HepG2 (cell line): Measurements from ENCODE around the gene CFAP210. TPM values are rescaled to one million over a fixed set of nuclear protein-coding genes. Genes with fewer than 3 reads are reported as not detected.

Experiments used
- ATAC-seq: fragments of 200-7000 bp; cut with Tn5 transposase; 3 replicates; pipeline ENCODE4 v1.9.1; 2020; ENCODE audit warnings: mild to moderate bottlenecking, moderate library complexity
- BruUV-seq: library from RNA; stranded (reverse); fragments of 400-500 nt; replicated peaks from 2 replicates; lab custom pipeline; 2021; lab: Mats Ljungman, UMichigan
- CTCF ChIA-PET: fragments of 300-600 bp; formaldehyde crosslinking; extraction: SDS; loops from one replicate; lab custom pipeline; 2021; ENCODE audit warnings: low total read pairs, inconsistent platforms, low intra/inter-chr PET ratio; lab: Yijun Ruan, JAX
- POLR2A ChIA-PET: fragments of 350-600 bp; sonication (Branson Sonifier 250); formaldehyde crosslinking; loops from one replicate; lab custom pipeline; 2020; ENCODE audit warnings: antibody characterized with exemption, inconsistent platforms; lab: Yijun Ruan, JAX
- DNase-seq: peaks from one replicate; pipeline ENCODE4 v3.0.0-alpha.2; 2015; ENCODE audit warnings: low spot score
- FAIRE-seq: peaks from 3 replicates; lab custom pipeline; 2011; peaks lifted over from hg19 to GRCh38; lab: Jason Lieb, UNC
- H2AFZ ChIP-seq: one replicate; pipeline ENCODE4 v1.6.1; 2011; ENCODE audit warnings: low read length, inconsistent platforms
- H3K27ac ChIP-seq: fragments of 300-600 bp; 3 replicates; pipeline ENCODE4 v1.8.0; 2011; ENCODE audit warnings: mixed run types, mild to moderate bottlenecking, mixed read lengths, low read length, inconsistent platforms; ENCODE audit not compliant: insufficient read depth; ENCODE audit errors: extremely low read length
- H3K27me3 ChIP-seq, 2 experiments: fragments of 200-600 bp in 1 of 2; 2 replicates in 1 of 2; 3 replicates in 1 of 2; pipeline versions ENCODE4 v1.6.0 to v1.8.0; 2011; ENCODE audit warnings: low read length in 2 of 2, mild to moderate bottlenecking in 2 of 2, moderate library complexity in 2 of 2, inconsistent platforms in 1 of 2; ENCODE audit not compliant: insufficient read depth in 2 of 2, control insufficient read depth in 1 of 2
- H3K36me3 ChIP-seq, 2 experiments: fragments of 200-600 bp in 1 of 2; replicated peaks in 1 of 2; 2 replicates in 1 of 2; 3 replicates in 1 of 2; pipeline versions ENCODE4 v1.5.1 to v1.8.0; 2011; ENCODE audit warnings: low read length in 2 of 2, inconsistent platforms in 1 of 2; ENCODE audit not compliant: insufficient read depth in 2 of 2, control insufficient read depth in 1 of 2
- H3K4me1 ChIP-seq: 2 replicates; pipeline ENCODE4 v1.5.1; 2012; ENCODE audit warnings: low read length, inconsistent platforms; ENCODE audit not compliant: insufficient read depth
- H3K4me2 ChIP-seq: 2 replicates; pipeline ENCODE4 v1.6.0; 2011; ENCODE audit warnings: low read depth, low read length, inconsistent platforms
- H3K4me3 ChIP-seq, 3 experiments: fragments of 200-600 bp in 1 of 3; sonication (generic), shearing (Covaris generic) in 1 of 3; replicated peaks in 1 of 3; 2 replicates each; pipeline ENCODE4 v1.5.1; 2011 to 2016; ENCODE audit warnings: low read length in 3 of 3, inconsistent platforms in 2 of 3, low read depth in 2 of 3, mild to moderate bottlenecking in 2 of 3, control low read depth in 1 of 3, mixed read lengths in 1 of 3; ENCODE audit not compliant: insufficient read depth in 1 of 3
- H3K79me2 ChIP-seq: one replicate; pipeline ENCODE4 v1.6.1; 2011; ENCODE audit warnings: low read length, inconsistent platforms; ENCODE audit not compliant: insufficient read depth
- H3K9ac ChIP-seq: 2 replicates; pipeline ENCODE4 v1.6.0; 2011; ENCODE audit warnings: mild to moderate bottlenecking, low read depth, low read length, inconsistent platforms; ENCODE audit not compliant: insufficient read depth
- H3K9me3 ChIP-seq: 2 replicates; pipeline ENCODE4 v1.5.1; 2012; ENCODE audit warnings: mild to moderate bottlenecking, low read length
- H4K20me1 ChIP-seq: 2 replicates; pipeline ENCODE4 v1.6.0; 2011; ENCODE audit warnings: inconsistent platforms, mild to moderate bottlenecking, low read length, moderate library complexity; ENCODE audit not compliant: insufficient read depth
- CCDC6 ChIP-seq: sonication (generic); formaldehyde crosslinking; IDR thresholded peaks from 2 replicates; pipeline ENCODE4 v1.8.1; 2022; ENCODE audit warnings: mild to moderate bottlenecking, missing genetic modification reagents, moderate library complexity
- KAT8 ChIP-seq: IDR thresholded peaks from 2 replicates; pipeline ENCODE4 v1.6.1; 2016; ENCODE audit warnings: missing genetic modification reagents, missing compliant biosample characterization
- MED1 ChIP-seq: sonication (generic); formaldehyde crosslinking; IDR thresholded peaks from 2 replicates; pipeline ENCODE4 v1.4.0; 2020; ENCODE audit warnings: missing genetic modification reagents
- NR3C1 ChIP-seq: sonication (generic); formaldehyde crosslinking; IDR thresholded peaks from 2 replicates; pipeline ENCODE4 v1.4.0; 2020; ENCODE audit warnings: missing genetic modification reagents
- PHF8 ChIP-seq: sonication (generic); formaldehyde crosslinking; IDR thresholded peaks from 2 replicates; pipeline ENCODE4 v1.5.0; 2020; ENCODE audit warnings: missing genetic modification reagents
- SAP130 ChIP-seq: IDR thresholded peaks from 2 replicates; pipeline ENCODE4 v1.6.1; 2016; ENCODE audit warnings: low read depth
- SP4 ChIP-seq: sonication (generic); formaldehyde crosslinking; IDR thresholded peaks from 2 replicates; pipeline ENCODE4 v1.8.1; 2023; ENCODE audit warnings: mild to moderate bottlenecking, missing genetic modification reagents
- THYN1 ChIP-seq: sonication (generic); formaldehyde crosslinking; IDR thresholded peaks from 2 replicates; pipeline ENCODE4 v1.8.1; 2023; ENCODE audit warnings: low read depth, mild to moderate bottlenecking, moderate library complexity, missing genetic modification reagents, borderline replicate concordance
- ZNF383 ChIP-seq: sonication (generic); formaldehyde crosslinking; IDR thresholded peaks from 2 replicates; pipeline ENCODE4 v1.4.0; 2020; ENCODE audit warnings: missing genetic modification reagents, mild to moderate bottlenecking, borderline replicate concordance
- ZNF557 ChIP-seq: sonication (generic); formaldehyde crosslinking; IDR thresholded peaks from 2 replicates; pipeline ENCODE4 v1.4.0; 2020; ENCODE audit warnings: missing genetic modification reagents
- ZNF577 ChIP-seq: sonication (generic); formaldehyde crosslinking; IDR thresholded peaks from 2 replicates; pipeline ENCODE4 v1.4.0; 2020; ENCODE audit warnings: mild to moderate bottlenecking, low read depth, missing genetic modification reagents, borderline replicate concordance
- ZNF670 ChIP-seq: sonication (generic); formaldehyde crosslinking; IDR thresholded peaks from 2 replicates; pipeline ENCODE4 v1.8.0; 2022; ENCODE audit warnings: mild to moderate bottlenecking, missing genetic modification reagents, borderline replicate concordance
- WGBS: methylation state at CpG from one replicate; pipeline ENCODE4 v1.1.6; 2017; ENCODE audit warnings: low lambda C conversion rate; 5-methylcytosine and 5-hydroxymethylcytosine counted together
- in situ Hi-C: cut with HindIII; loops from 2 replicates; pipeline ENCODE4 v1.10.0; 2017; ENCODE audit warnings: low pct_unique_long_range_greater_than_20kb; ENCODE audit not compliant: extremely low pct_ligation_motif_present
- intact Hi-C: fragments of 100-400 bp; cut with micrococcal nuclease; formaldehyde crosslinking; loops from one replicate; pipeline ENCODE4 v1.10.0; 2022; ENCODE audit not compliant: unreplicated experiment
- polyA plus RNA-seq, 8 experiments: library from polyadenylated mRNA; depleted of rRNA in 3 of 8; stranded (reverse) in 7 of 8; unstranded in 1 of 8; fragments of >200 nt; fragmentation: Illumina TruSeq in 4 of 8; extraction: Trizol in 4 of 8; gene quantifications; 2 replicates each; pipeline versions ENCODE4 v1.2.1 to v1.2.3, GENCODE V29; 2011 to 2016; ENCODE audit warnings: low read depth in 4 of 8, missing spikeins in 1 of 8, mixed read lengths in 1 of 8; ENCODE audit not compliant: insufficient read depth in 1 of 8
- total RNA-seq, 5 experiments: library from RNA; depleted of rRNA; stranded (reverse); fragments of >200 nt; fragmentation: Illumina TruSeq; extraction: Trizol; gene quantifications; 2 replicates each; pipeline ENCODE4 v1.2.3, GENCODE V29; 2016; ENCODE audit warnings: low read depth in 1 of 5
- TF ChIP-seq, protein P1 (sequence below): sonication (generic); formaldehyde crosslinking; IDR thresholded peaks from 2 replicates; pipeline ENCODE4 v1.4.0; 2020; ENCODE audit warnings: missing genetic modification reagents
- TF ChIP-seq, protein P2 (sequence below): sonication (generic); formaldehyde crosslinking; IDR thresholded peaks from 2 replicates; pipeline ENCODE4 v1.5.0; 2020; ENCODE audit warnings: mild to moderate bottlenecking, missing genetic modification reagents
- TF ChIP-seq, protein P3 (sequence below): sonication (generic); formaldehyde crosslinking; IDR thresholded peaks from 2 replicates; pipeline ENCODE4 v1.5.1; 2020; ENCODE audit warnings: missing genetic modification reagents, mild to moderate bottlenecking, borderline replicate concordance

The CFAP210 gene
- total and polyA plus RNA-seq, 2 of the 13 experiments (the other 11 are each of a cell fraction or from before 2014, with no cell fraction given), result 0.18 TPM; not detected in 1

DNA sequence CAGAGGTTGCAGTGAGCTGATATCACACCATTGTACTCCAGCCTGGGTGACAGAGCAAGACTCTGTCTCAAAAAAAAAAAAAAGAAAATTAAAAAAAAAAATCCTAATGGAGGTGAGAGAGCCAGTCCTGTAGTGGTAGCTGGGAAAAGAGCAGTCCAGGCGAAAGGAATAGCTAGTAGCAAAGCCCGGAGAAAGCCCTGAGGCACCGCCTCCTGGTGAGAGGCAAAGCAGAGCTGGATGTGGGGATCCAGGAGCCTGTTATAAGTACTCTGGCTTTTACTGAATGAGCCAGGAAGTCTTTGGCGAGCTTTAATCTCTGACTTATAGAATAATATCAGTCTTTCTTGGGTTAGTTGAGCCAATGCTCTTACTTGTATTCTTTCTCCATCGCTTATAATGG is 32.9 kb upstream of the CFAP210 start (continued):
- TF ChIP-seq, protein P1, sequence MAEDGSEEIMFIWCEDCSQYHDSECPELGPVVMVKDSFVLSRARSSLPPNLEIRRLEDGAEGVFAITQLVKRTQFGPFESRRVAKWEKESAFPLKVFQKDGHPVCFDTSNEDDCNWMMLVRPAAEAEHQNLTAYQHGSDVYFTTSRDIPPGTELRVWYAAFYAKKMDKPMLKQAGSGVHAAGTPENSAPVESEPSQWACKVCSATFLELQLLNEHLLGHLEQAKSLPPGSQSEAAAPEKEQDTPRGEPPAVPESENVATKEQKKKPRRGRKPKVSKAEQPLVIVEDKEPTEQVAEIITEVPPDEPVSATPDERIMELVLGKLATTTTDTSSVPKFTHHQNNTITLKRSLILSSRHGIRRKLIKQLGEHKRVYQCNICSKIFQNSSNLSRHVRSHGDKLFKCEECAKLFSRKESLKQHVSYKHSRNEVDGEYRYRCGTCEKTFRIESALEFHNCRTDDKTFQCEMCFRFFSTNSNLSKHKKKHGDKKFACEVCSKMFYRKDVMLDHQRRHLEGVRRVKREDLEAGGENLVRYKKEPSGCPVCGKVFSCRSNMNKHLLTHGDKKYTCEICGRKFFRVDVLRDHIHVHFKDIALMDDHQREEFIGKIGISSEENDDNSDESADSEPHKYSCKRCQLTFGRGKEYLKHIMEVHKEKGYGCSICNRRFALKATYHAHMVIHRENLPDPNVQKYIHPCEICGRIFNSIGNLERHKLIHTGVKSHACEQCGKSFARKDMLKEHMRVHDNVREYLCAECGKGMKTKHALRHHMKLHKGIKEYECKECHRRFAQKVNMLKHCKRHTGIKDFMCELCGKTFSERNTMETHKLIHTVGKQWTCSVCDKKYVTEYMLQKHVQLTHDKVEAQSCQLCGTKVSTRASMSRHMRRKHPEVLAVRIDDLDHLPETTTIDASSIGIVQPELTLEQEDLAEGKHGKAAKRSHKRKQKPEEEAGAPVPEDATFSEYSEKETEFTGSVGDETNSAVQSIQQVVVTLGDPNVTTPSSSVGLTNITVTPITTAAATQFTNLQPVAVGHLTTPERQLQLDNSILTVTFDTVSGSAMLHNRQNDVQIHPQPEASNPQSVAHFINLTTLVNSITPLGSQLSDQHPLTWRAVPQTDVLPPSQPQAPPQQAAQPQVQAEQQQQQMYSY (CRISPR knock-in tag), result peak; percentile 55; the same call in 1 of the 2 replicates

DNA sequence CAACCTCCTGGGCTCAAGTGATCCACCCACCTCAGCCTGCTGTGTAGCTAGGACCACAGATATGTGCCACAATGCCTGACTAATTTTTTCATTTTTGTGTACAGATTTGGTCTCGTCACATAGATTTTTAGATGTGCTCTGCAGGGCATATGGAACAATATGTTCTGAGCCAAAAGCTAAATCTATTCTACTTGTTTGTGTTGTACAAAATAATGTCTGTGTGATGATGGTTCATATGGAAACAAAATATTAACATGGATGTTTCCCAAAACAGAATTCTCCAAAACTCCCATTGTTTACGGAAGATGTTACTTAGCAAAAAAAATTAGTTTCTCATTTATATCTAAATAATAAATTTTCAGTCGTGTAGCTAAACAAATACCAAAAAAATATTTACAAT is 26.8 kb upstream of the CFAP210 start:
- intact Hi-C loops (no loop called here), in situ Hi-C loops (no loop called here)
- Histone ChIP-seq H3K9me3 (no peaks in the 10 kb centered on the region), H3K27me3 (no peaks in the 10 kb centered on the region), H4K20me1 (no peaks in the 10 kb centered on the region), H2AFZ (no peak overlapping the region), H3K27ac (no peak overlapping the region), H3K79me2 (no peaks in the 10 kb centered on the region), H3K9ac (no peak overlapping the region), H3K36me3 (no peaks in the 10 kb centered on the region), H3K4me1 (peaks cover 38% of the 10 kb centered on the region), H3K4me3 (no peak overlapping the region), H3K4me2 (no peak overlapping the region)
- ATAC-seq (no peak), DNase-seq (no peak), FAIRE-seq (no peak)
- ChIA-PET POLR2A (interaction anchor here (1.3 kb wide), 1 partner anchor 13 kb away, joined by 4 read pairs; the partner anchor contains the start of gene KLHL23), CTCF (no interaction called here)
- BruUV-seq, result no TSS peak
- 86% methylated on average over 3 of the region's 3 CpGs for WGBS
- no peak for TF ChIP-seq ZNF577 (CRISPR knock-in tag)
- TF ChIP-seq ZNF557 (CRISPR knock-in tag), result no peak
- TF ChIP-seq, protein P2, sequence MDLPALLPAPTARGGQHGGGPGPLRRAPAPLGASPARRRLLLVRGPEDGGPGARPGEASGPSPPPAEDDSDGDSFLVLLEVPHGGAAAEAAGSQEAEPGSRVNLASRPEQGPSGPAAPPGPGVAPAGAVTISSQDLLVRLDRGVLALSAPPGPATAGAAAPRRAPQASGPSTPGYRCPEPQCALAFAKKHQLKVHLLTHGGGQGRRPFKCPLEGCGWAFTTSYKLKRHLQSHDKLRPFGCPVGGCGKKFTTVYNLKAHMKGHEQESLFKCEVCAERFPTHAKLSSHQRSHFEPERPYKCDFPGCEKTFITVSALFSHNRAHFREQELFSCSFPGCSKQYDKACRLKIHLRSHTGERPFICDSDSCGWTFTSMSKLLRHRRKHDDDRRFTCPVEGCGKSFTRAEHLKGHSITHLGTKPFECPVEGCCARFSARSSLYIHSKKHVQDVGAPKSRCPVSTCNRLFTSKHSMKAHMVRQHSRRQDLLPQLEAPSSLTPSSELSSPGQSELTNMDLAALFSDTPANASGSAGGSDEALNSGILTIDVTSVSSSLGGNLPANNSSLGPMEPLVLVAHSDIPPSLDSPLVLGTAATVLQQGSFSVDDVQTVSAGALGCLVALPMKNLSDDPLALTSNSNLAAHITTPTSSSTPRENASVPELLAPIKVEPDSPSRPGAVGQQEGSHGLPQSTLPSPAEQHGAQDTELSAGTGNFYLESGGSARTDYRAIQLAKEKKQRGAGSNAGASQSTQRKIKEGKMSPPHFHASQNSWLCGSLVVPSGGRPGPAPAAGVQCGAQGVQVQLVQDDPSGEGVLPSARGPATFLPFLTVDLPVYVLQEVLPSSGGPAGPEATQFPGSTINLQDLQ (CRISPR knock-in tag), result no peak
- no peak for TF ChIP-seq SP4
- no peak for TF ChIP-seq KAT8 (CRISPR knock-in tag)
- no peak for TF ChIP-seq THYN1 (CRISPR knock-in tag)
- no peak for TF ChIP-seq NR3C1 (CRISPR knock-in tag)
- TF ChIP-seq, protein P3, sequence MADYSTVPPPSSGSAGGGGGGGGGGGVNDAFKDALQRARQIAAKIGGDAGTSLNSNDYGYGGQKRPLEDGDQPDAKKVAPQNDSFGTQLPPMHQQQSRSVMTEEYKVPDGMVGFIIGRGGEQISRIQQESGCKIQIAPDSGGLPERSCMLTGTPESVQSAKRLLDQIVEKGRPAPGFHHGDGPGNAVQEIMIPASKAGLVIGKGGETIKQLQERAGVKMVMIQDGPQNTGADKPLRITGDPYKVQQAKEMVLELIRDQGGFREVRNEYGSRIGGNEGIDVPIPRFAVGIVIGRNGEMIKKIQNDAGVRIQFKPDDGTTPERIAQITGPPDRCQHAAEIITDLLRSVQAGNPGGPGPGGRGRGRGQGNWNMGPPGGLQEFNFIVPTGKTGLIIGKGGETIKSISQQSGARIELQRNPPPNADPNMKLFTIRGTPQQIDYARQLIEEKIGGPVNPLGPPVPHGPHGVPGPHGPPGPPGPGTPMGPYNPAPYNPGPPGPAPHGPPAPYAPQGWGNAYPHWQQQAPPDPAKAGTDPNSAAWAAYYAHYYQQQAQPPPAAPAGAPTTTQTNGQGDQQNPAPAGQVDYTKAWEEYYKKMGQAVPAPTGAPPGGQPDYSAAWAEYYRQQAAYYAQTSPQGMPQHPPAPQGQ (CRISPR knock-in tag), result no peak
- no peak for TF ChIP-seq MED1
- no peak for TF ChIP-seq SAP130 (CRISPR knock-in tag)
- TF ChIP-seq CCDC6 (CRISPR knock-in tag), result no peak
- TF ChIP-seq PHF8, result no peak
- no peak for TF ChIP-seq ZNF383 (CRISPR knock-in tag)
- TF ChIP-seq ZNF670 (CRISPR knock-in tag), result no peak
